Motor neuron (in vitro differentiated cells): ENCODE data around the gene TH. TPM values are rescaled to one million over a fixed set of nuclear protein-coding genes. Genes with fewer than 3 reads are reported as not detected.

Experiments
- ATAC-seq, 8 experiments: fragments of 200-7000 bp; cut with Tn5 transposase; replicated peaks in 6 of 8; 2 replicates each; pipeline ENCODE4 v1.8.0; 2021; ENCODE audit warnings: mild to moderate bottlenecking in 8 of 8, moderate library complexity in 8 of 8
- H3K27ac ChIP-seq, 2 donors: fragments of 250-450 bp; sonication (Bioruptor Pico); 2 replicates each; pipeline ENCODE4 v1.9.0; 2021; ENCODE audit warnings: antibody characterized with exemption in 2 of 2, mild to moderate bottlenecking in 2 of 2, moderate library complexity in 1 of 2
- H3K4me1 ChIP-seq, 2 donors: fragments of 250-450 bp; sonication (Bioruptor Pico); replicated peaks in 1 of 2; 2 replicates each; pipeline ENCODE4 v1.6.1; 2021; ENCODE audit warnings: antibody characterized with exemption in 2 of 2, mild to moderate bottlenecking in 2 of 2, moderate library complexity in 1 of 2
- H3K4me3 ChIP-seq, 5 donors: fragments of 250-450 bp; sonication (Bioruptor Pico); 2 replicates each; pipeline ENCODE4 v1.9.0; 2021; ENCODE audit warnings: antibody characterized with exemption in 5 of 5, mild to moderate bottlenecking in 5 of 5, moderate library complexity in 4 of 5
- WGBS, 10 experiments: fragments of 450-650 bp; shearing (Covaris generic); methylation state at CpG; one replicate each; pipeline ENCODE4 v1.0.0; 2022; 5-methylcytosine and 5-hydroxymethylcytosine counted together
- in situ Hi-C, 9 experiments: fragments of 400-800 bp; cut with MboI; loops; one replicate each; pipeline ENCODE4 v1.15.0; 2021; ENCODE audit warnings: low sequenced_read_pairs in 9 of 9, low pct_unique_long_range_greater_than_20kb in 2 of 9; ENCODE audit not compliant: unreplicated experiment in 9 of 9
- total RNA-seq, 8 experiments: library from RNA; unstranded; fragments of 300-600 nt; gene quantifications; 2 replicates each; pipeline versions ENCODE4 v1.2.3 to v1.2.4, GENCODE V29; 2022

Gene TH
- total RNA-seq, 8 experiments from 2014 or later = 0.50 to 2.2 (median 0.60) TPM; not detected in 1

- ATAC-seq = no peak
- no peak overlapping the region for H3K4me3 ChIP-seq
- in situ Hi-C loops = no loop called here
- H3K27ac ChIP-seq = no peak overlapping the region
- WGBS, 10 experiments = 30 to 51% methylated on average over 2 of the region's 8 CpGs; no CpG with 5 or more reads in 8 of the 10 experiments
- peaks cover 11 to 21% of the 10 kb centered on the region in 2 donors for H3K4me1 ChIP-seq
Observed at GRCh38 chr11:2149460-2149859, 22.2 kb downstream of the TH start.

GRCh38 chr11:2148595-2148994, 23.0 kb downstream of the TH start:
- Histone ChIP-seq H3K4me3 (no peak overlapping the region), H3K4me1 (peaks cover 11 to 27% of the 10 kb centered on the region in 2 donors), H3K27ac (no peak overlapping the region)
- ATAC-seq = no peak
- in situ Hi-C loops = no loop called here
- WGBS, 10 experiments = 0 to 60% (median 38%) methylated on average over 1 to 4 of the region's 5 CpGs; no CpG with 5 or more reads in 6 of the 10 experiments

DNA sequence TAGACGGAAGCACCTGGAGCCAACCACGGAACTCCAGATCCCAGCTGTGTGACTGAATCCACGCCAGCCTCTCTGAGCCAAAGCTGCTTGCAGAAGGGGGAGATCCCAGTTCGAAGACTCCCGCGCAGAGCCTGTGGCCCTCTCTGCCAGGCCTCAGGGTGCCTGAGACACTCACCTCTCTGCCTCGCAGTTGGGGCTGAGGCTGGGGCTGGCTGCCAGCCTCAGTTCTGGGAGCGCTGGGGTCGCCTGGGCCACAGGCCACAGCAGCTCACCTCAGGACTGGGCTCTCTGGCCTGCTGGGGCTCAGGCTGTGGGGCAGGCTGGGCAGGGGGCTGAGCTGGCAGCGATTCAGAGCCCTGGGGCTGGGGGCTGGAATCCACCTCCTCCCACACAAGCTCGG, 24.2 kb downstream of the TH start:
- Histone ChIP-seq H3K4me3 (no peak overlapping the region), H3K4me1 (peaks cover 11 to 27% of the 10 kb centered on the region in 2 donors), H3K27ac (no peak overlapping the region)
- 20 to 50% methylated on average over 2 of the region's 11 CpGs; no CpG with 5 or more reads in 8 of the 10 experiments for WGBS, 10 experiments
- in situ Hi-C loops = no loop called here
- ATAC-seq = no peak

DNA sequence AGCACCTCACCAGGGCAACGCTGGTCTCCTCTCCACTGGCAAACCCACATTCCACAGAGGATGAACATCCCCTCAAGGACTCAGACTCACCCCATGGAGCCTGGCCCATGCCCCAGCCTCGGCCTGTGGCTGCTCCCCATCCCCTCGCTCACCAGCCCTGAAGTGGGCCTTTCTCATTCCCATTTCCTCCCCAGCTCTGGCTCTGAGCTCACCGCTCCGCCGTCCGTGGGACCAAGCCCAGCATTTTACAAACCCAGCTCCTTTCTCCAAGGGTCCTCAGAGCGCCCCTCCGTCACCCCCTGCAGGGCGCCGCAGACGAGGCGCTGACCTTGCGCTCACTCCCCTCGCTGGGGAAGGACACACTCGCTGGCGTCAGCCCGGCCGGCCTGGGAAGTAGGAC, 25.6 kb downstream of the TH start:
- Histone ChIP-seq H3K4me3 (no peak overlapping the region), H3K27ac (no peak overlapping the region), H3K4me1 (peaks cover 7 to 19% of the 10 kb centered on the region in 2 donors)
- in situ Hi-C loops = no loop called here
- 40 to 46% (median 40%) methylated on average over 1 to 13 of the region's 19 CpGs; no CpG with 5 or more reads in 7 of the 10 experiments for WGBS, 10 experiments
- no peak for ATAC-seq

- H3K27ac ChIP-seq = no peak overlapping the region
- peaks cover 3 to 26% of the 10 kb centered on the region in 2 donors for H3K4me1 ChIP-seq
- 0 to 33% methylated on average over 1 of the region's 18 CpGs; no CpG with 5 or more reads in 8 of the 10 experiments for WGBS, 10 experiments
- ATAC-seq = no peak
- in situ Hi-C loops = no loop called here
- peak overlapping the region in 1 of 5 donors; percentile 17 for H3K4me3 ChIP-seq
Observed at GRCh38 chr11:2144544-2145248, 26.9 kb downstream of the TH start.

DNA sequence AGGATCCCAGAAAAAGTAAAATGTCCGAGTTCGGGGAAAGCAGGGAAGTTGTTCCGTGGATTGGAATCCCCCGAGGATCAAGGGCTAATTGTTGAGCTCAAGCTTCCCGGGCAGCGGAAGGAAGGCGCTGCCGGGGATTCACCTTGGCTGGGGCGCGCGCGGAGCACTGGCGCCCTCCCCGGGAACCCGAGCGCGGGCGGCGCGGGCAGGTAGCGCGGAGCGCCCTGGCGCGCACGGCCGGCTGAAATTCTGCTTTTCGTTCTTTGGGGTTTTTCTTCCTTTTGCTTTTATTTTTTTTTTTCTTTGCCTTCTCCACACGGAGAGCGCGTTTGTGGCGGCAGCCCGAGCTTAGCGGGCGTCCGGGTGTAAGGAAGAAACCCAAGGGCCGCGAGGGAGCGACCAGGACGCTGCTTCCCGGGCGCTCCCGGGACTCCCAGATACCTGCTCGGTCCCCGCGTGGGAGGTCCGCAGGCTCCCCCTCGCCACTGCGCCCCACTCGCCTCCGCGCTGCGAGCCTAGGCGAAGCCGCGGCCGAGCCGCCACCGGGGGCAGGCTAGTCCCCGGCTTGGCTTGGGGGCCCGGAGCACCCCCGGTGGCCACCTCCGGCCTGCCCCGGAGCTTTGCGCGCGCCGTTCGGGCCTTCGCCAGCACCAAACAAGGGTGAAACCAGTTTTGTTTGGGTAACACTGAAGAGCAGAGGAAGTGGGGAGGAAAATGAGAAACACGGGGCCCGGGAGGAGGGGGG, 27.6 kb downstream of the TH start:
- H3K27ac ChIP-seq = no peak overlapping the region
- WGBS, 10 experiments = 0 to 5% (median 0%) methylated on average over 3 to 13 of the region's 72 CpGs; no CpG with 5 or more reads in 2 of the 10 experiments
- ATAC-seq = no peak
- in situ Hi-C loops = no loop called here
- H3K4me3 ChIP-seq = peak overlapping the region in 1 of 5 donors; percentile 17
- H3K4me1 ChIP-seq = peaks cover 3 to 27% of the 10 kb centered on the region in 2 donors

GRCh38 chr11:2143477-2143798, 28.2 kb downstream of the TH start:
- in situ Hi-C loops = no loop called here
- no peak overlapping the region for H3K27ac ChIP-seq
- 0 to 16% (median 5%) methylated on average over 2 to 9 of the region's 12 CpGs; no CpG with 5 or more reads in 4 of the 10 experiments for WGBS, 10 experiments

DNA sequence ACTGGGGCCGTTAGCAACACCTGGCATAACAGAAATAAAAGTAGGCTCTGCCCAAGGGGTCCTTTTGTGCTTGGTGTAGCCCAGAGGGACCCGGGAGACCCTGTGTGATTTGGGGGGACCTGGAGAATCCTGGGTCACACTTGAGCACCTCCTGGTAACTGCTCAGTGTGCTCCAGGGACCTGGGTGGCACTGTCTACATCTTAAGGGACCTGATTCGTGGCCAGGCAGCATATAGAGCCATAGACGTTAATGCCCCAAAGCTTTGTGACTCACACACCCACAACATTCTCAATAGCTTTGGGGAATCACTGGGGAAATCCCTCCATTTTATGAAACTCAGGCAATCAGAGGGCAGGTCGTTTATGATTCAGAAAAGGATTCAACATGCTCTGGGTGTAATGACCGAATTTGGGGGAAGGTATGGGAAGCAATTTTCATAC, 28.8 kb downstream of the TH start:
- no peak for ATAC-seq
- in situ Hi-C loops = no loop called here
- Histone ChIP-seq H3K4me1 (peaks cover 3 to 21% of the 10 kb centered on the region in 2 donors), H3K27ac (no peak overlapping the region), H3K4me3 (no peak overlapping the region)
- WGBS, 10 experiments = 0 to 21% (median 4%) methylated on average over 1 to 5 of the region's 6 CpGs; no CpG with 5 or more reads in 3 of the 10 experiments

More at GRCh38 chr11:2143477-2143798, 28.2 kb downstream of the TH start:
- H3K4me3 ChIP-seq = no peak overlapping the region
- ATAC-seq = no peak
- H3K4me1 ChIP-seq = peaks cover 3 to 27% of the 10 kb centered on the region in 2 donors

GRCh38 chr11:2142300-2142759, 29.3 kb downstream of the TH start:
- no peak for ATAC-seq
- 0 to 30% (median 7%) methylated on average over 1 to 5 of the region's 5 CpGs; no CpG with 5 or more reads in 1 of the 10 experiments for WGBS, 10 experiments
- Histone ChIP-seq H3K4me3 (no peak overlapping the region), H3K4me1 (peaks cover 7 to 19% of the 10 kb centered on the region in 2 donors), H3K27ac (no peak overlapping the region)
- in situ Hi-C loops = no loop called here

DNA sequence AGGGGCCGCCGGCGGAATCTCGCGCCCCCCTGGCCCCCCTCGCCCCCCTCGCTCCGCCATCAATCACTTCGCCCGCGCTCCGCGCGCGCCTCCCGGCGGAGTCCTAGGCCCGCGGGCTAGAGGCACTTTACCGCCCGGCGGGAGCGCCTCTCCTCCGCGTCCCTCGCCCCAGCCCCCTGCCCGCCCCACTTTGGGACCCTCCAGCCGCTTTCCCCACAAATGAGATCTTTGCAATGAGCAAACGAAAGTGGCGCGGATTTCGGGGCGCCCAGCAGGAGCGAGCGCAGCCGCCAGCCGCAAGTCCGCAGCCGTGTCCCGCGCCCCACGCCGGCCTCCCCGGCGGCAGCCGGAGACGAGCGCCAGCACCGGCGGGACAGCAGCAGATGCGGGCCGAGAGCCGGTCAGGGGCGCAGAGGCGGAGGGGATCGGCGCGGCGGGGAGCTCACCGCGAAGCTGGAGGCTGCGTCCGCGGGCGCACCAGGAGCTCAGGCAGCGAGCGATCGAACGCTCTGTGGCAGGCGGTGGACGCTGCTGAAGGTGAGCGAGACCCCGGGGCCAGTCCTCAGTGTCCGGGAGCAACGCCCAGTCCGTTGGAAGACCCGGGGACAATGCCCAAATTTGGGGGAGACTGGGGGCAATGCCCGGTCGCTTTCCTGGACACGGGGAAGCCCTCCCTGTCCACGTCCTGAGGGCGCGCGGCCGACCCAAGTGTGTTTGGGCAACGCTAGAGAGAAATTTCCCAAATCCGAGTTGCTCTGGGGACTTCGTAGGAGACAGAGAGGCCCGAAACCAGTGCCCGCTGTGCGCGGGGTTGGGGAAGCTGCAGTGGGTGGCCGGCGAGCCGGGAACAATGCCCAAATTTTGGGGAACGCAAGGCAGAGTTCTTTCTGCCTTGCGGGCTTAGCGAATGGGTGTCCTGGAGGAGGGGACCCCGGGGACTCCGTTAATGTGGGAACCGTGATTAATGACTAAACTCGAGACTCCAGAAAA, 30.9 kb downstream of the TH start:
- no peak for ATAC-seq
- WGBS, 10 experiments = 0 to 17% (median 1%) methylated on average over 1 to 23 of the region's 102 CpGs; no CpG with 5 or more reads in 2 of the 10 experiments

GRCh38 chr11:2139621-2140337, 31.8 kb downstream of the TH start:
- peaks cover 10 to 27% of the 10 kb centered on the region in 2 donors for H3K4me1 ChIP-seq
- ATAC-seq = peak in 5 of 8 experiments; percentile 2 to 10 (median 3)
- 0 to 3% (median 0%) methylated on average over 1 to 6 of the region's 57 CpGs; no CpG with 5 or more reads in 6 of the 10 experiments for WGBS, 10 experiments
- in situ Hi-C loops = no loop called here
- no peak overlapping the region for H3K27ac ChIP-seq
- H3K4me3 ChIP-seq = peak overlapping the region in 3 of 5 donors; percentile 33 to 43 (median 37)

More for the DNA sequence above, 30.9 kb downstream of the TH start:
- in situ Hi-C loops = no loop called here
- H3K4me3 ChIP-seq = peak overlapping the region in 3 of 5 donors; percentile 6 to 37 (median 33)
- H3K4me1 ChIP-seq = peaks cover 10 to 27% of the 10 kb centered on the region in 2 donors
- H3K27ac ChIP-seq = no peak overlapping the region

- Histone ChIP-seq H3K4me1 (peaks cover 10 to 25% of the 10 kb centered on the region in 2 donors), H3K27ac (peak within 1 kb of the TSS in 1 of 2 donors; percentile 52), H3K4me3 (peak within 1 kb of the TSS in 3 of 5 donors; percentile 33 to 43 (median 37))
- peak; percentile 7 to 65 (median 38) for ATAC-seq
- WGBS, 10 experiments = no CpG with 5 or more reads among the region's 62 CpGs
- in situ Hi-C loops = no loop called here
Observed at GRCh38 chr11:2139123-2139521, 32.5 kb downstream of the TH start, which contains the start of gene IGF2. Gene IGF2, minus strand, starts transcription at chr11:2139389. Its CDS starts 3,866 bp downstream, at chr11:2135523.
